ENCODE results near the gene FTHL17.

FTHL17 gene

GRCh38 chrX:31036895-31037294, 34.9 kb downstream of the FTHL17 start:
- DNase-seq = peak; percentile 11

GRCh38 chrX:31027351-31027750, 44.5 kb downstream of the FTHL17 start:
- DNase-seq = no peak

- DNase-seq = no peak
Observed at GRCh38 chrX:31024866-31025265, 47.0 kb downstream of the FTHL17 start.

- no peak for DNase-seq
Observed at GRCh38 chrX:31021537-31021936, 50.3 kb downstream of the FTHL17 start.

All from NCI-H510A (cell line).